Stomach smooth muscle (tissue), 2 donors: Measurements from ENCODE around the gene CHD9.

ENCODE experiments used
- H3K27ac ChIP-seq: one replicate; pipeline ENCODE4 v1.7.0; 2013; ENCODE audit warnings: mild to moderate bottlenecking, low read length, inconsistent platforms
- H3K27me3 ChIP-seq, 2 donors: one replicate each; pipeline ENCODE4 v1.7.0; 2013; ENCODE audit warnings: low read length in 2 of 2; ENCODE audit not compliant: insufficient read depth in 2 of 2, control insufficient read depth in 1 of 2
- H3K36me3 ChIP-seq, 2 donors: one replicate each; pipeline ENCODE4 v1.7.0; 2013; ENCODE audit warnings: low read length in 2 of 2; ENCODE audit not compliant: control insufficient read depth in 2 of 2, insufficient read depth in 2 of 2
- H3K4me1 ChIP-seq: one replicate; pipeline ENCODE4 v1.7.0; 2013; ENCODE audit warnings: low read length; ENCODE audit not compliant: control insufficient read depth, insufficient read depth
- H3K4me3 ChIP-seq, 2 donors: one replicate each; pipeline ENCODE4 v1.7.0; 2013; ENCODE audit warnings: low read length in 2 of 2
- H3K9ac ChIP-seq, 2 donors: one replicate each; pipeline ENCODE4 v1.7.0; 2013; ENCODE audit warnings: low read length in 2 of 2, mild to moderate bottlenecking in 1 of 2
- H3K9me3 ChIP-seq, 2 donors: one replicate each; pipeline ENCODE4 v1.7.0; 2013; ENCODE audit warnings: low read length in 2 of 2; ENCODE audit not compliant: control insufficient read depth in 2 of 2
- donor health status: healthy.
- donor health status: Pancreatic carcinoma.

CHD9 gene

GRCh38 chr16:53054670-53055485, at the start of gene CHD9:
TSS of gene CHD9 (plus strand) at chr16:53054991. CDS start at chr16:53156090, 101,099 bp downstream.
- H3K9me3 ChIP-seq, result no peaks in the 10 kb centered on the region
- H3K4me1 ChIP-seq, result peaks cover 23% of the 10 kb centered on the region
- no peaks in the 10 kb centered on the region for H3K36me3 ChIP-seq
- H3K9ac ChIP-seq, result peak within 1 kb of the TSS; percentile 71 to 74
- no peaks in the 10 kb centered on the region for H3K27me3 ChIP-seq
- H3K27ac ChIP-seq, result peak within 1 kb of the TSS; percentile 62
- peak within 1 kb of the TSS; percentile 69 to 85 for H3K4me3 ChIP-seq

DNA sequence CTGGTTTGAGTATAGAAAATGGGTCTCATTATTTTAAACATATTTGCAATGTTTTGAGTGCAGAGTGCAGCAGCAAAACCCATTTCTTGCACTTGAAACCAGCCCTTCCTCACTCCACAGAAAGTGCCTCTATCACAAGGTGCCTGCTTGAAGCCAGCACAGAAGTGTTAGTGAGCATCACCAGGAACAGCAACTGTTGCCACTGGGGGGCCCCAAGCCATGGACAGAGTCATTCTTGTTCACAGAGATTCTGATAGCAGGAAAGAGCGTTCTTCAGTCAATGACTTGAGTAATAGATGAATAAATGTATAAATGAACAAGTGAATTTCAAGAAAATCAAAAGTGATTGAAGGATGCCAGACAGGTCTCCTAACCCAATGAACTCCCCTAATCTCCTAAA, 47.7 kb upstream of the CHD9 start:
- H3K9ac ChIP-seq, result no peak overlapping the region
- H3K9me3 ChIP-seq, result no peaks in the 10 kb centered on the region
- H3K4me3 ChIP-seq, result no peak overlapping the region
- no peak overlapping the region for H3K27ac ChIP-seq
- H3K4me1 ChIP-seq, result no peaks in the 10 kb centered on the region
- no peaks in the 10 kb centered on the region for H3K27me3 ChIP-seq
- H3K36me3 ChIP-seq, result no peaks in the 10 kb centered on the region

DNA sequence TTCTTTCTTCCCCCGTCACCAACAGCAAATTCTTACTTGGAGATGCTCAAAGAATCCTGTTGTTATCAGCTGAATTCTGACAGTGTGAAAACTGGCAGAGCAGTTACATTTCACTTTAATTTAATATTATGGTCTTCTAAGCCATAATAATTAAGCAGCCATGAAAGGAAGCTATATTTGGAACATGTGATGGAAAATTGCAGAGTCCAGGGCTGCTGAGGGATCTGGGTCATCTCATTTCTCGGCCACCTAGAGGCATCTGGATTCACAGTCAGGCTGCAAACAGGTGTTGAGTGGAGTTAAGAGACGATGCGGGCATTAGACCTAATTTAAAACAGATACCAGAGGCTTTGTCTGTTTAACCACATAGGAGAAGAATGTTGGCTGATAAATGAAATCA, 40.5 kb upstream of the CHD9 start:
- H3K27me3 ChIP-seq, result no peaks in the 10 kb centered on the region
- H3K9me3 ChIP-seq, result no peaks in the 10 kb centered on the region
- no peaks in the 10 kb centered on the region for H3K36me3 ChIP-seq
- no peak overlapping the region for H3K9ac ChIP-seq
- H3K4me1 ChIP-seq, result peaks cover 4% of the 10 kb centered on the region
- no peak overlapping the region for H3K4me3 ChIP-seq
- H3K27ac ChIP-seq, result no peak overlapping the region

DNA sequence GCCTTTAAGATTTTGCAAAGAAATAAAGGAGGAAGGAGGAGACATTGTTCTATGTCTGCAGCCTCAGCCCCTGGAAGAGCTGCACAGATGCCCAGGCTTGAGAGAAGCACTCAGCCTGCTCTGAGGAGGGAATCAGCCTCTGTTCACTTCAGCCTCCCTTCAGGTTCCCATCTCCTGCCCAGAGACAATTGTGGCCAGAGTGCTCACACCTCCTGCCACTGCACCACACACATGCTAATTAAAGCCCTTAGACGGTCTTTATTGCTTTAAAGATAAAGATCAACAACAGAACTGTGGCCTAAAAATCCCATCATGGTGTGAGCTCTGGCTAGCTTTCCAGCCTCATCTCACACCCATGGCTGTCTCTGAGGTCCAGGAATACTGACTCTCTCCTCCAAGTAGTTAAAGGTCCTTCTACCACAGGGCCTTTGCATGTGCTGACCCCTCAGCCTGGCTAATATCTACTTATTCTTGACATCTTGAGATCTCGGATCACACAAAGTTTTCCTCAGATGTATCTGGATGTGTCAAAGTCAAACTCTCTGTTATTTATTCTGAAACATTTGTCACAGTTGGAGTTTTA, 35.9 kb upstream of the CHD9 start:
- H3K9ac ChIP-seq, result no peak overlapping the region
- H3K27me3 ChIP-seq, result no peaks in the 10 kb centered on the region
- H3K4me3 ChIP-seq, result no peak overlapping the region
- no peak overlapping the region for H3K27ac ChIP-seq
- peaks cover 4% of the 10 kb centered on the region for H3K4me1 ChIP-seq
- H3K36me3 ChIP-seq, result no peaks in the 10 kb centered on the region
- no peaks in the 10 kb centered on the region for H3K9me3 ChIP-seq

- Histone ChIP-seq H3K9me3 (no peaks in the 10 kb centered on the region), H3K27me3 (no peaks in the 10 kb centered on the region), H3K4me1 (no peaks in the 10 kb centered on the region), H3K4me3 (no peak overlapping the region), H3K9ac (no peak overlapping the region), H3K36me3 (no peaks in the 10 kb centered on the region), H3K27ac (no peak overlapping the region)
These were observed 32.4 kb upstream of the CHD9 start for GRCh38 chr16:53022374-53022773.

DNA sequence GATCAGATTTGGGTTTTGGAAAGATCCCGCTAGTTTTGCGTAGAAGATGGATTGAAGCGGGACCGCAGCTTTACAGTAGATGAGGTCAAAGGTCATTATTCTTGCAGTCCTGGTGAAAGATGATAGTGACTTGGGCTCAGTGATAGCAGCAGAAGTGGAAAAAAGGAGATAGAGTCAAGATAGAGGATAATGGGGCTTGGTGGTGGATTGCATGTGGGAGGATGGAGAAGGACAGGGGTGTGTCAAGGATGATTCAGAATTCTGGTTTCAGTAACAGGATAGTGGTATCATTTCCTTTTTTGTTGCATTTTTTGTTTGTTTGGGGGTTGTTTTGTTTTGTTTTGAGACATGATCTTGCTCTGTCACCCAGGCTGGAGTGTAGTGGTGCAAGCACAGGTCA, 30.7 kb upstream of the CHD9 start:
- Histone ChIP-seq H3K9me3 (no peaks in the 10 kb centered on the region), H3K36me3 (no peaks in the 10 kb centered on the region), H3K9ac (no peak overlapping the region), H3K27me3 (no peaks in the 10 kb centered on the region), H3K4me3 (no peak overlapping the region), H3K27ac (no peak overlapping the region), H3K4me1 (no peaks in the 10 kb centered on the region)

GRCh38 chr16:53029971-53030370, 24.8 kb upstream of the CHD9 start:
- H3K27me3 ChIP-seq, result peaks cover 0 to 3% of the 10 kb centered on the region in 2 donors
- no peaks in the 10 kb centered on the region for H3K36me3 ChIP-seq
- no peak overlapping the region for H3K4me3 ChIP-seq
- H3K27ac ChIP-seq, result no peak overlapping the region
- no peak overlapping the region for H3K9ac ChIP-seq
- no peaks in the 10 kb centered on the region for H3K9me3 ChIP-seq
- H3K4me1 ChIP-seq, result no peaks in the 10 kb centered on the region

DNA sequence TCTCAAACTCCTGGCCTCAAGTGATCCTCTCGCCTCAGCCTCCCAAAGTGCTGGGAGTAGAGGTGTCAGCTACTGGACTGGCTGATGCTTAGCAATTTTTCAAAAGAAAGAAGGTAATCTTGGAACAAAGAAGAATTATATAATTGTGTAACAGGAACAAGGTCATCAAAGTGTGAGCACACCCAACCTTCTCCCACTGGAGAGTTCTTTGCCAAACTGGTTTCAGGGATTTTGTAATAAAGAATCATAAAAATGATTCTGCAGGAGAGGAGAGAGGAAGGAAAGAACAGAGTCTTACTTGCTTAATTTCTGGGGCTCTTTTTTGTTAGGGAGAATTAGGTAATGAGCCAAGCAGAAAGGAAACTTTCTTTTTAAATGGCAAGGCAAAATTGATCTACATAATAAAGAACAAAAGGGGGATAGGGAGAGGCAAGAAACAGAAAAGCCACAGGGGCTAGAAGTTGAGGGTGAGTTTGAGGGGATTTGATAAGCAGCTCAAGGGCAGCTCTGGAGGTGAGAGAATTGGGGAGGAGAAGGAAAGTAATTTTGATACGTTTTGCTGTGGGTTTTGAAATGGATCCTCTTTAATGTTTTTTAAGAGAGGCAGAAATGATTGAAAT, 23.4 kb upstream of the CHD9 start:
- no peak overlapping the region for H3K4me3 ChIP-seq
- peaks cover 0 to 6% of the 10 kb centered on the region in 2 donors for H3K27me3 ChIP-seq
- no peaks in the 10 kb centered on the region for H3K36me3 ChIP-seq
- H3K9me3 ChIP-seq, result no peaks in the 10 kb centered on the region
- no peak overlapping the region for H3K27ac ChIP-seq
- no peak overlapping the region for H3K9ac ChIP-seq
- H3K4me1 ChIP-seq, result no peaks in the 10 kb centered on the region

GRCh38 chr16:53034306-53034705, 20.5 kb upstream of the CHD9 start:
- Histone ChIP-seq H3K4me1 (no peaks in the 10 kb centered on the region), H3K4me3 (no peak overlapping the region), H3K9me3 (no peaks in the 10 kb centered on the region), H3K9ac (no peak overlapping the region), H3K27me3 (peaks cover 0 to 8% of the 10 kb centered on the region in 2 donors), H3K27ac (no peak overlapping the region), H3K36me3 (no peaks in the 10 kb centered on the region)

GRCh38 chr16:53035176-53035942, 19.4 kb upstream of the CHD9 start:
- Histone ChIP-seq H3K27ac (no peak overlapping the region), H3K9me3 (no peaks in the 10 kb centered on the region), H3K27me3 (peaks cover 0 to 8% of the 10 kb centered on the region in 2 donors), H3K4me1 (no peaks in the 10 kb centered on the region), H3K9ac (no peak overlapping the region), H3K36me3 (no peaks in the 10 kb centered on the region), H3K4me3 (no peak overlapping the region)
